GM19099 (cell line): ENCODE data around the gene CLEC11A.

Source experiments
- POLR2A ChIP-seq: IDR thresholded peaks from 3 replicates; pipeline ENCODE4 v1.6.1; 2011; ENCODE audit warnings: low read depth; ENCODE audit not compliant: insufficient read length; ENCODE audit errors: extremely low read depth

CLEC11A gene

DNA sequence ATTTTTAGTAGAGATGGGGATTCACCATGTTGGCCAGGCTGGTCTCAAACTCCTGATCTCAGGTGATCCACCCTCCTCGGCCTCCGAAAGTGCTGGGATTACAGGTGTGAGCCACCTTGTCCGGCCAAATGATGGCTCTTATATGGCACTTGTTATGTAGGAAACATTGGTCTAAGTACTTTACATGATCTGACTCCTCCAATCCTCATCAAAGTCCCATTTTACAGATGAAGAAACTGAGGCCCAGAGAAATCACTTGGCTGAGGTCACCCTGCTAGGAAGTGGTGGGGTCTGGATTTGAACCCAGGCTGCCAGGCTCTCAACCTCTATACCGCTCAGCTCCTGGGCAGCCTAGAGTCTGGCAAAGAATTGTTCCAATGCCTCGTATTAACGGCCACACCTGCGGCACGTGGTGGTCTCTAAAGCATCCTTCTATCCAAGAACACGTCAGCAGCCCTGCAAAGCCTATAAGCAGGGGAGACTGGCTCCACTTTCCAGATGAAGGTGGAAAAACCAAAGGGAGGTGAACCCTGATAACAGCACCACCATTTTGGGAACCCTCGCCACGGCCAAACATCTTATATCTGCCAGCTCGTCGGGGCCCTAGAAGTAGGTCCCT is 21.7 kb upstream of the CLEC11A start:
- TF ChIP-seq POLR2A, result no peak

DNA sequence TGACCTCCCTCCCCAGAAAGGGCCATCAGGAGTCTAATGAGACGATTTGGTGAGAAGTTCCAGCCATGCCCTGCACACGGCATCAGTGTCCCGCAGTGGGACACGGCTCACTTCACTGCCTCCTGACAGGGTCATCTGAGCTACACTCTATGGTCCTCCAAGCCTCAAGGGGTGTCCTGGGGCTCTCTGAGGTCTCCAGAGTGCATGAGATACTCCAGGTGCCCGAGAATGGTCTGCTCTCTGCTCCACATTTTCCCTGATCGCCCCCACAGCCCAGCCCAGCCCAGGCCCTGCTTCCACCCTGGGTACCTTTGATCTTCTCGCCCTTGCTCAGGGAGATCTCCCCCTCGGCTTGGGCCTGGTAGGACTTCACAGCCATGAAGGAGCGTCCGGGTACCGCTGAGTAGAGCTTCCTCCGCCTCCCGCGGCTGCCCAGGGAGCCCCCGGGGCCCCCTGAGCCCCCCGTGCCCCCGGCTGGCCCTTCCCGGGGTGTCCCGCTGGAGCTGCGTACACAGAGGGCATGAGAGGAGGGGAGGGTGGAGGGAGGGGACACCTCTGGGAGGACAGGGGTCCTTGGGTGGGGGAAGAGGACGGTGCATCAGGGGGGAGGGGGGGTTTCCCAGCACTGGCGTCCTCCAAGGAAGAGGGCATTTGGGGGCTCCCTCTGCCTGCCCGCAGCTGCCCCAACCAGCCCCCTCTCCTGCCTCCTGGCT is 20.9 kb upstream of the CLEC11A start:
- TF ChIP-seq POLR2A, result no peak

DNA sequence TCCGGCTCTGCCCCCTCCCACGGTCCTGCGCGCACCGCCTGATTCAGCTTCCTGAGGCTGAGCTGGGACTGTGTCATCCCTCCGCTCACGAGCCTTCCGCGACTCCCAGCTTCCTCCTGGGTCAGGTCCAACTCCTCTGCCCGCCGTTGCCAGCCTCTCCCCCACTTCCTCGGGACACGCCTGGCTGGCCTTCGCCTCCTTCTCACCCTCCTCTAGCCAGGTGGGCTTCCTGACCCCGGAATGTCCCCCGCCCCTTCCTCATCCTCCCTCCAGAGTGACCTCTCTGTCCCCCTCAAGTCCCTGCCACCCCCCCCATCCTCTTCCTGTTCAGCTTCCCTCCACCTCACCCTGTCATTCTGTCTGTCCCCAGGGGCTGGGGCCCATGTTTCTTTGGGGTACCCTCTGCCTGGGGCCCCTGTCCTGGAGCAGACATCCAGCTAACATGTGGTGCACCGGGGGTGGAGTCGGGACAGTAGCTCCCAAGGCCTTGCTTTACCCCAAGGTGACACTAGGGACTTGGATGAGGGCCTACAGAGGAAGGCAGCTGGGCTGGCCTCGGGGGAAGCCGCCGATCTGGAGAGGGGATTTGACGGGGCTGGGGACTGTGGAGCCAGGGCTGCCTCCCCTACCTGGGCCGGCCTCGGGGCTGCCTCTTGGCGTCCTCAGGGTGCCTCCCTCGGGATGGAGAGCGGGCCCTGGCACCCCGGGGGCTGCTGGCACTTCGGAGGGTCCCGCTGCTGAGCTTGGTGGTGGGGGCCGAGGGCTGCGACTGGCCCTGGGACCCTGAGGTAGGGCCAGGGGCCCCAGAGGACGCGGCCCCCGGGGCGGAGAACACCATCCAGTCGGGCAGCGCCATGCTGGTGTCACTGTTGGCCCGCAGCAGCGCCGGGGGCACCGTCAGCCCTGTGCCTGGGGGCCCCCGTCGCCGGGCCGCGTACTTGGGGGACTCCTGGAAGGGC is 20.0 kb upstream of the CLEC11A start:
- no peak for TF ChIP-seq POLR2A

DNA sequence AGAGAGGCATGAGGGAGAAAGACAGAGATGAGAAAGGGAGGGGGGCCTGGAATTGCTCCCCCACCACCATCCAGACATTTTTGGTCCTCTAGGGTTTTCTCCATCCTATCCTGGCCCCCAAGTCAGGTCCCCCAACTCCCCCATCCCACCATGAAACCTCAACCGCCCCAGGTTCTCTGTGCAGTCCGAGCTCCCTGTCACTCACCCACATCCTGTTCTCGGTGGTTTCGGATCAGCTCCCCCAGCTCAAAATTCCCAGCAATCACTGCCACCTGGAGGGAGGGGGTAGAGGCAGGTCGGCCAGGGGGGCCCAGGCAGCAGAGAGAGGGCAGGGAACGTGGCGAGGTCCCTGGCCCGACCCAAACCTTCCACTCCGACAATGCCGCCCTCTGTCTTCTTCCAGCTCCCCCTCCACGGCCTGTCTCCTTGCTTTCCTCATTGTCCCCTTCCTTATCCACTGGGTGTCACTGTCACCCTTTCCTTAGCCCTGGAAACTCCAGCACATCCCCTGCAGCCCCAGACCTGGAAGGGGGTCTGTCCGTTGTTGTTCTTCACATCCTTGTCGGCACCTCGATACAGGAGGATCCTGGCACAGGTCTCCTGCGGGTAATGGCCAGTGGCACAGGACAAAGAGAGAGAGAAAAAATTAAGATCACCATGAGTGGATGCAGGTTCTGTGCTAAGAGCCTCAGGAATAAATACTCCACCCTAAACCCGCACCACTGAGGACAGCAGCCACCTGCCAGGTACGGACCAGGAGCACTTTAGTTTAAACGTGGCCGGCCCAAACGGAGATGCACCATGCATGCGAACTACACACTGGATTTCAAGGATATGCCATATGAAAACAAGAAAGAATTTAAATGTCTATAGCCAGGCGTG is 19.0 kb upstream of the CLEC11A start:
- TF ChIP-seq POLR2A, result no peak

DNA sequence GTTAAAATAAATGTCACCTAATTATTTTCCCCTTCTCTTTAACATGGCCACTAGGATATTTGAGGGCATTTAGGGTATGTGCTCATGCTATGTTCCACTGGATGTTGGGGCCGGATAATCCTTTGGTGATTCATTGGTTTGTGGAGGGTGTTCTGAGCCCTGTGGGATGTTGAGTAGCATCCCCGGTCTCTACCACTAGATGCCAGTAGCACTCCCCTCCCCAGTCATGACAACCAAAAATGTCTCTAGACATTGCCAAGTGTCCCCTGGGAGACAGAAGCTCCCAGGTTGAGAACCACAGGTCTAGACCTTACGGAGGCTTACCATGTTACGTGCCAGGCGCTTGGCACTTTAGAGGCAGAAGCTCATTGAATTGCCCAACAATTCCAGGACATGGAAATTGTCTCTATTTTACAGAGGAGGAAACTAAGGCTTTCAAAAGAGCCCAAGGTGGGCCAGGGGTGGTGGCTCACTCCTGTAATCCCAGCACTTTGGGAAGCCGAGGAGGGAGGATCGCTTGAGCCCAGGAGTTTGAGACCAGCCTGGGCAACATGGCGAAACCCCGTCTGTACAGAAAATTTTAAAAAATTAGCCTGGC is 17.6 kb upstream of the CLEC11A start:
- no peak for TF ChIP-seq POLR2A

DNA sequence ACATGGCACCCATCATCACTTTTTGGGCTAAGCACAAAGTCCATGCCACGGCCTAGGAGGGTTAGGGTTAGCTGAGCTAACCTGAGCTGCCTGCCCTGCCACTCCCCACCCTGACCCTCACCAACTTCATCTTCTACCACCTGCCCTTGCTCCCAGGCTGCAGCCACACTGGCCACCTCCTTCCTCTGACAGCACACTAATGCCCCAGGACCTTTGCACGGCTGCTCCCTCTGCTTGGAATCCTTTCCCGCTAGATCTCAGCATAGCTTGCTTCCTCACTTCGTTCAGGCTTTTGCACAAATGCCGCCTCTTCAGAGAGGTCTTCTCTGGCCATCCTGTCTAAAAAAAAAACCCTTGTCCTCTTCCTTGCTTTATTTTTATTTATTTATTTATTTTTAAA is 16.8 kb upstream of the CLEC11A start:
- TF ChIP-seq POLR2A, result no peak

DNA sequence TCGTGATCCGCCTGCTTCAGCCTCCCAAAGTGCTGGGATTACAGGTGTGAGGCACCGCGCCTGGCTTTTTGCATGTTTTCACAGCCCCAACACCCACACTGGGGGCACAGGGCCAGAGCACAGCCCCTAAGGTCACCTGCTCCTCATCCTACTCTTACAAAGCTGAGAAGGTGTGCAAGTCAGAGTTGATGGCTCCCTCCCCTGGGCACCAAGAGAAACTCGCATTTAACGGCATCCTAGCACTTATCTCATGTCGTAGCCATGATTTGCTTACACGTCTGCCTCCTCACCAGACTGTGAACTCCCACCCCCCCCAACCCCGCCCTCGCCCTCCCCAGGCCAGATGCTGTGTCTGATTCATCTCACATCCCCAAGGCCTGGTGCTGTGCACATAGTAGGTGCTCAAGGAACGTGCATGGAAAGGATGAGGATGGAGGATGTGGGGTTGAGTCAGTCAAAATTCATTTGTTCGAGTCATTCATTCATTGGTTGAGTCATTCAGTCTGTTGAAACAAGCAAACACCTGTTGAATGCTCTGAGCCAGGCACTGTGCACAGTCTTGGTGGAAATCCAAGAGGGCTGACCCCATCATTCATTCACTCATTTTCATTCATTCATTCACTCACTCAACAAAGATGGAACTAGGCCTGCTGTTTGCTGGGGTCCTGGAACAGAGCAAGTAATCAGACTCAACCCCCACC is 14.8 kb upstream of the CLEC11A start:
- TF ChIP-seq POLR2A, result no peak

DNA sequence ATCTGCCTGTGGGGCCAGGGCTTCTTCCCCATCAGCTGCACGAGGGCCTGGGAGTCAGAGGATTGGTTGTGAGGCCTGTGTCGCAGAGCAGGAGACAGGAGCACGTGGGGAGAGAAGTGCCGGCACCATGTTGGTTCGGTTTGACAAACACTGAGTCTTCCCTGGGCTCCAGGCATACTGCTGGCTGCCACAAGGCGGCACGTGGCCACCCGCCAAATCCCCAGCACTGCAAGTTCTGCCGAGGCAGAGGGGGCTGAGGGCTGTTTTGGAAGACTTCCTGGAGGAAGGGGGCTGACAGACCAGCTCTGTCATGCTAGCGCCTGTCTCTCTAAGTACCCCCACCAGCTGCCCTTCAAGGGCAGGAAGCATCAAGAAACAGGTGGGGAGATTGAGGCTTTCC is 13.1 kb upstream of the CLEC11A start:
- TF ChIP-seq POLR2A, result no peak

DNA sequence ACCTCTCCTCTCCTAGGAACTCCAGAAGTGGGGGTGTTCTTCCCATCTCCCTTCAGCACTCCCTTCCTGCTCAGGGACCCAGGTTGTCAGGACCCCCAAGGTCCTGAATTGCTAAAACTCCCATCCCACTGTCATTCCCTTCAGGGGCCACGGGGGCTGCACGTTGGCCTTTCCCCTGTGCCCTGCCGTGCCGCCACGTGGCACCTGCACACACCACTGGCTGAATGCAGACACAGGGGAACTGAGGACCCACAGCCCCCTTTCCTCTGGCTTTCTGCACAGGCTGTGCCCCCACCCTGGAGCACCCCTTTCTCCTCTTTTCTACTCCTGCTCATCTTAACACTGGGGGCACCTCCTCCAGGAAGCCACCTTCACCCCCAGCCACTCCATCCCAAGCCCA is 12.6 kb upstream of the CLEC11A start:
- TF ChIP-seq POLR2A, result no peak

DNA sequence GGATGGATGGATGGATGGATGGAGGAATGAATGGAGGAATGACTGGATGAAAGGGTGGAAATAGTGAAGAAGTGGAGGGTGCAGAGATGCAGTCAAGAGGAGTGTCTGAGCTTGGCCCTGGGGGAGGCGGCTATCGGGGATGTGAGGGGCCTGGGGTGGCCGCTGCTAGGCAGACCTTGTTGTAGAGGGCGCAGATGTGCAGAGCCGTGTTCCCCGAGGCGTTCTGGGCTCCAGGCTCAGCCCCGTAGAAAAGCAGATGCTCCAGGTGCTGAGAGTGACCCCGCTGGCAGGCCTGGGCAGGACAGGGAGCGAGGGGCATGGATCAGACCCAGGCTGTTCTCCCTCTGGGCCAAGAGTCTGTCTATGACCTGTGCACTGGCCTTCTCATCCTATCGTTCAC is 12.0 kb upstream of the CLEC11A start:
- no peak for TF ChIP-seq POLR2A

DNA sequence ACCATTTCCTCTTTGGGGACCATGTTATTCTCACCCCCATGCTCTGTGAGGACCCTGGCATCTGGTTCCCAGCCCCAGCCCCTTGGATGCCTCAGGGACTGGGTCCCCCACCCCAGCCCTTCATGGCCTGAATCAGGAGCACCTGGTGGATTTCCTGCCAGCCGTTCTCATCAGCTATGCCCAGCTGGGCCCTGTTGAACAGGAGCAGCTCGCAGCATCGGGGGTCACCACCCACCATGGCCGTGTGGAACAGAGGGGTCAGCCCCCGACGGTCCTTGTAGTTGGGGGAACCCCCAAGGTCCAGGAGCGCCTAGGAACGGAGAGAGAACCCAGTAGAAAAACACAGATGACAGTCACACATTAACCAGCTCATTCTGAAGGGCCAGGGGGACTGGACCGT is 11.4 kb upstream of the CLEC11A start:
- no peak for TF ChIP-seq POLR2A

DNA sequence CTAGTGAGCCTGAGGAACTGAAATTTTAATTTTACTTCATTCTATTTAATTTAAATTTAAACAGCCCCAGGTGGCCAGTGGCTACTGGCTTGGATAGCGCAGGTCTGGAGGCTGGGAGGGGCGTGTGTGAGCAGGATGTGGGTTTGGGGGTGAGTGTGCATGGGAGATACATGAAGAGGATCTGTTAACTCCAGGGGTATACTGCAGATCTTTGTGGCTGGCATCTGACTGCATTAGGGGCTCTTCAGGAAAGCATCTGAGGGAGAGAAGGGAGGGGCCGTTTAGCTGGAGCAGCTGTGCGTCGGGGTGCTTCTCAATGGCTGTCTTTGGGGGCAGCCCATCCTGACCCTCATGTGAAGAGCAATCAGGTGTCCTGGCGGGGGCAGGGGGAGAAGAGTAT is 10.3 kb upstream of the CLEC11A start:
- TF ChIP-seq POLR2A, result no peak

DNA sequence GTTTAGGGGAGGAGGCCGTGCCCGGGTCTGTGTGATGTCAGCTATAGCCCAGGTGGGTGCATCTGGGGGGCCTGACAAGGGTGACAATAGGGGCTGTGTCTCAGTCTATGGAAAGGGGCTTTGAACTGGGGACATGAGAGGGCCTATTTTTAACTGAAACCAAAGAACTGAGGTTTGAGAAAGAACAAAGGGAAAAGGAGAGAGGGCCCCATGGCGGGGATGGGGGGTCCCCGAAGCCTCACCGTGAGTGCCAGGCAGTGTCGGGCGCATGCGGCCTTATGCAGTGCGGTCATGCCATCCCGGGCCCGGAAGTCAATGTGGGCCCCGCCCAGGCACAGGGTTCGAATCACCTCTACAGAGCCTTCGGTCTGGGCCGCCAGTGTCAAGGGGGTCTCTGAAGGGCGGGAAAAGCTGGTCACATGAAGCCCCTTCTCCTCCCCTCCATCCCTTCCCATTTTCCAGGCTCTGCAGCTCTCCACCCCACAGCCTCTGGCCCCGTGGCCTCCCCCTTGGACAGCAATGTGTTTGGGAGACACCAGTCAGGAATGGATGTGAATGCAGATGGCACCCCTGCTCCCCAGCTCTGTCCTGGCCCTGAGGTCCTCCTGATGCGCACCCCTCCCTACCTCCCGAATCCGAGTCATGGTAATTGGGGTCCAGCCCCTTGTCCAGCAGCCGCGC is 9.5 kb upstream of the CLEC11A start:
- TF ChIP-seq POLR2A, result no peak
